GM19193 (cell line): Measurements from ENCODE around the gene TTC17.

Experiments used
- POLR2A ChIP-seq: IDR thresholded peaks from 4 replicates; pipeline ENCODE4 v1.6.1; 2011; ENCODE audit not compliant: insufficient read depth, insufficient read length; ENCODE audit errors: extremely low read depth

The TTC17 gene

DNA sequence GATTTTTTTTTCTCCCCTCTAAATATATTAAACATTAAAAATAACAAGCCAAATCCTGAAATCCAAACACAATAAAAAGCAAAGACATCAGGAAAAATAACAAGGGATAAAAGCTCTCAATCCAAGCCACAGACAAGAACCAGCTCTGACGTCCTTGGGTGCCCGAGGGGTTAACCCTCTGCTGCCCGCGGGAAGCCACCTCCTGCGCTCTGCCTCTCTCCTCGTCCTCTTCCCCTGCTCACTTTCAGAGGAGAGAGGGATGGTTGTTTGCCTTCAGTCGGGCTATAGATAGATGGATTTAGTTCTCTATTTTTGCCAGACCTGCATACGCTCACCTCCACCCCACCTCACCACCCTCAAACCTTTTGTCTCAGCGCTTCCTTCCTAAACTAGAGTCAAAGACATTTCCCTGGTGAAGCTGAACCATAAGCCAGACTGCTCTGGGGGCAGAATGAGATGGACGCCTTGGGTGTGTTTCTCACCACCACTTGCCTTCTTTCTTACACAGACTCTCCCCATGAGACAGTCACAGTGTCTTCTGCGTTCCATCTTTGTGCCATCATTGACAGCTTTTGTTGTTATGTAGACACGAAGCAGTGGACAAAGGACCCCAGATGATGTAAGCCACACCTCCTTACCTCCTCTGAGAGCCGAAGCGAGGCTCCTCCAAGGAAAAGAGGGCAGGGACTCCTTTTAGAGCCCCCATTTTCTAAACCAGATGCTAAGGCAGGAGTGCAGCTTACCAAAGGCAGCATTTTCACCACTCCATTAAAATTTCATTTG is 179.3 kb downstream of the TTC17 start:
- TF ChIP-seq POLR2A = no peak

DNA sequence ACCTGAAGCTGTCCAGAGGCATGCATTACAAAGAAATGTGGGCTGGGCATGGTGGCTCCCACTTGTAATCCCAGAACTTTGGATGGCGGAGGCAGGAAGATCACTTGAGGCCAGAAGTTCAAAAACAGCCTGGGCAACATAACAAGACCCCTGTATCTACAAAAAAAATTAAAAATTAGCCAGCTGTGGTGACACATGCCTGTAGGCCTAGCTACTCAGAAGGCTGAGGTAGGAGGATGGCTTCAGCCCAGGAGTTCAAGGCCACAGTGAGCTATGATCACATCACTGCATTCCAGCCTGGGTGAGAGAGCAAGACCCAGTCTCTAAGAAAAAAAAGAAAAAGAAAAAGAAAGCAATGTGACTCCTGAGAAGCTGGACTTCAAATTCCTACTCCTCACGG is 183.3 kb downstream of the TTC17 start:
- TF ChIP-seq POLR2A = no peak

DNA sequence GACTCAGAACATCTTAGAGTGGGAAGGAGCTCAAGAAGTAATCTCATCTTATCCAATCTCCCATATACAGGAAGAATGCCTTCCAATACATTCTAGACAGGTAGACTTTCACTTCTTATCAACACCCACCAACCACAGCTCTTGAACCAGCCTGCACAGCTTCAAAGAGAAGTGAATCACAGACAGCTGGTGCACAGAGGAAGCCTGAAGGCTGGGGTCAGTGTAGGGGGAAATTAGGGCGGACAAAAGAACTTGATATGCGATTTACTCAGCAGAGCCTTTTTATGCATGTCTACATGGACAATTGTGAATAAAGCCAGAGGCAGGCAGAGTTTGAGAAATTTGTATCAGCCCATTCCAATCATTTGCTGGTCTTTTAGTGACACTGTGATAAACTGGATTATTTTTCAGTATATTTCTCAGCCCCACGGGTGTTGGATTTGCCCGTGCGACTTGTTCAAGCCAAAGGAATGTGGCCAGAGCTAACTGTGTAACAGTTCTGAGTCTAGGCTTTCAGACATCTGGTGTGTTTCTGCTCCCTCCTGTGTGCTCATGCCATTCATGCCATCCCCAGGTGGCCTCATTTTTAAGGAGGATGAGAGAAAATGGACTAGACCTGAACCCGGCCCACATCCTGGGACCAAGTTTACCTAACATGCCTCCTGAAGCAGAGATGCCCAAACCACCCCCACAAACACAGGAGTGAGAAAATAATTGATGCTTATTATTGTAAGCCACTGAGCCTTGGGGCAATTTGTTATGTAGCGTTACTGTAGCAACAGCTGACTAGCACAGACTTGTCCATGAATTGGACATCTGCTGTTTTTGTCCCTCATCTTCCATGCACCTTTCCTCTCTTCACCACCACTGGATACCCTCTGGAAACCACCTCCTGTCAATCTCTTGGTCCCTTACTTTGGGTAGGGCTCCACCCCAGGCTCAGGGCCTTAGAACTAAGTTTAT is 184.3 kb downstream of the TTC17 start:
- no peak for TF ChIP-seq POLR2A
